MM.1S (cell line): ENCODE measurements around the gene TMEM132D.

Experiments
- CTCF ChIP-seq: fragments of 300-600 bp; sonication (generic); IDR thresholded peaks from 2 replicates; pipeline ENCODE4 v1.5.1; 2016; ENCODE audit warnings: antibody characterized with exemption, low read length, mixed read lengths
- EZH2phosphoT487 ChIP-seq: fragments of 300-600 bp; sonication (generic); IDR thresholded peaks from 2 replicates; pipeline ENCODE4 v1.6.1; 2018; ENCODE audit warnings: antibody characterized with exemption, low read length

DNA sequence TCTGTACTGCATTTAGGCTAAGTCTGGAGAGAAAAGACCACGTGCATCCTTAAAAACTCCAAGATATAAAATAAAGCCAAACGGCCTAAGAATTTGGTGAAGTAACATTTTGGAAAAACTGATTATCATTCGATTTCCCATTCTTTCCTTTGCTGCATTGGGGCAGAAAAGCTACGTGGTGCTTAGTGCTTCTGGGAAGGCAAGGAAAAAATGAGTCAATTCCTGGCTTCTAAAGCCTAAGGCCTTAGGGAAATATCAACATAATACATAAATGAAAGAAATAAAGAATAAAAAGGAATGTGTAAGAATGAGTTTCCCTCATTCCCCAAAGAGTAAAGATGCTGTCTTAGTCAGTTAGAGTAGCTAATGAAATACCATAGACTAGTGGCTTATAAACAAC, 530.1 kb downstream of the TMEM132D start:
- no peak for TF ChIP-seq CTCF
- TF ChIP-seq EZH2phosphoT487 = no peak
